ENCODE measurements around the gene MBOAT1.

- TF ChIP-seq CTCF (IDR thresholded peaks at IDR 0.05 in 8 of 11, conservative IDR thresholded peaks at IDR 0.05 in 3 of 11): no peak
- TF ChIP-seq POLR2A (IDR thresholded peaks at IDR 0.05): no peak
Measured at GRCh38 chr6:20238688-20239587, 26.7 kb upstream of the MBOAT1 start.
